Ishikawa (cell line): ENCODE results near the gene ZNF460.

Source experiments
- CEBPB ChIP-seq: IDR thresholded peaks from 2 replicates; pipeline ENCODE4 v1.6.1; 2012
- CREB1 ChIP-seq: IDR thresholded peaks from 2 replicates; pipeline ENCODE4 v1.6.1; 2012; ENCODE audit warnings: low read depth
- EGR1 ChIP-seq: IDR thresholded peaks from 2 replicates; pipeline ENCODE4 v1.6.1; 2012
- EP300 ChIP-seq: IDR thresholded peaks from 2 replicates; pipeline ENCODE4 v1.6.1; 2012; ENCODE audit warnings: borderline replicate concordance
- NFIC ChIP-seq: IDR thresholded peaks from 2 replicates; pipeline ENCODE4 v1.6.1; 2012
- RAD21 ChIP-seq: IDR thresholded peaks from 2 replicates; pipeline ENCODE4 v1.6.1; 2012; ENCODE audit warnings: low read depth
- TAF1 ChIP-seq: IDR thresholded peaks from 2 replicates; pipeline ENCODE4 v1.6.1; 2012; ENCODE audit warnings: low read depth, mild to moderate bottlenecking
- TCF12 ChIP-seq: IDR thresholded peaks from 2 replicates; pipeline ENCODE4 v1.6.1; 2012; ENCODE audit warnings: low read depth
- TEAD4 ChIP-seq: IDR thresholded peaks from 2 replicates; pipeline ENCODE4 v1.6.1; 2012
- YY1 ChIP-seq: IDR thresholded peaks from 2 replicates; pipeline ENCODE4 v1.6.1; 2012; ENCODE audit warnings: low read depth
- ZBTB7A ChIP-seq: IDR thresholded peaks from 2 replicates; pipeline ENCODE4 v1.6.1; 2012; ENCODE audit warnings: low read depth
- TF ChIP-seq, protein P1 (sequence below): IDR thresholded peaks from 2 replicates; pipeline ENCODE4 v1.6.1; 2012; ENCODE audit warnings: low read depth, mild to moderate bottlenecking
- TF ChIP-seq, protein P2 (sequence below): IDR thresholded peaks from 2 replicates; pipeline ENCODE4 v1.6.1; 2012

DNA sequence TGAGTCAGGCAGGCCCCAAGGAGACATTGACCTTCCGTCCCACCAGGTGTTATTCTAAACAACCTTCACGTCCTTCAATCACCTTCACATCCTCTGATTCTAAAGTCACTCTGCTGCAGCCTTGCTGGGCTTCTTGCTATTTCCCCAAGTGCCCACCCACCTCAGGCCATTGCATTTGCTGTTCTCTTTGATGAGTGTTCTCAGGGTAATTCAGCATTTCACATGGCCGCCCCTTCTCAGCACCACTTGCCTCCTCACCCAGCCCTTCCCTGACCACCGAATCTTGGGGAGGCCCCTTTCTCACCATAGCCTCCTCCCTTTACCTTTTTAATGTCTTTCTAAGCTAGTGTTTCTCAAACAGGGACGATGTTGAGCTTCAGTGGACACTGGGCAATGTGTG, 35.2 kb upstream of the ZNF460 start:
- TF ChIP-seq RAD21 = no peak
- no peak for TF ChIP-seq CREB1
- TF ChIP-seq CEBPB = no peak
- no peak for TF ChIP-seq EGR1
- no peak for TF ChIP-seq YY1
- TF ChIP-seq, protein P1, sequence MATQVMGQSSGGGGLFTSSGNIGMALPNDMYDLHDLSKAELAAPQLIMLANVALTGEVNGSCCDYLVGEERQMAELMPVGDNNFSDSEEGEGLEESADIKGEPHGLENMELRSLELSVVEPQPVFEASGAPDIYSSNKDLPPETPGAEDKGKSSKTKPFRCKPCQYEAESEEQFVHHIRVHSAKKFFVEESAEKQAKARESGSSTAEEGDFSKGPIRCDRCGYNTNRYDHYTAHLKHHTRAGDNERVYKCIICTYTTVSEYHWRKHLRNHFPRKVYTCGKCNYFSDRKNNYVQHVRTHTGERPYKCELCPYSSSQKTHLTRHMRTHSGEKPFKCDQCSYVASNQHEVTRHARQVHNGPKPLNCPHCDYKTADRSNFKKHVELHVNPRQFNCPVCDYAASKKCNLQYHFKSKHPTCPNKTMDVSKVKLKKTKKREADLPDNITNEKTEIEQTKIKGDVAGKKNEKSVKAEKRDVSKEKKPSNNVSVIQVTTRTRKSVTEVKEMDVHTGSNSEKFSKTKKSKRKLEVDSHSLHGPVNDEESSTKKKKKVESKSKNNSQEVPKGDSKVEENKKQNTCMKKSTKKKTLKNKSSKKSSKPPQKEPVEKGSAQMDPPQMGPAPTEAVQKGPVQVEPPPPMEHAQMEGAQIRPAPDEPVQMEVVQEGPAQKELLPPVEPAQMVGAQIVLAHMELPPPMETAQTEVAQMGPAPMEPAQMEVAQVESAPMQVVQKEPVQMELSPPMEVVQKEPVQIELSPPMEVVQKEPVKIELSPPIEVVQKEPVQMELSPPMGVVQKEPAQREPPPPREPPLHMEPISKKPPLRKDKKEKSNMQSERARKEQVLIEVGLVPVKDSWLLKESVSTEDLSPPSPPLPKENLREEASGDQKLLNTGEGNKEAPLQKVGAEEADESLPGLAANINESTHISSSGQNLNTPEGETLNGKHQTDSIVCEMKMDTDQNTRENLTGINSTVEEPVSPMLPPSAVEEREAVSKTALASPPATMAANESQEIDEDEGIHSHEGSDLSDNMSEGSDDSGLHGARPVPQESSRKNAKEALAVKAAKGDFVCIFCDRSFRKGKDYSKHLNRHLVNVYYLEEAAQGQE = no peak
- no peak for TF ChIP-seq TCF12
- no peak for TF ChIP-seq NFIC
- TF ChIP-seq, protein P2, sequence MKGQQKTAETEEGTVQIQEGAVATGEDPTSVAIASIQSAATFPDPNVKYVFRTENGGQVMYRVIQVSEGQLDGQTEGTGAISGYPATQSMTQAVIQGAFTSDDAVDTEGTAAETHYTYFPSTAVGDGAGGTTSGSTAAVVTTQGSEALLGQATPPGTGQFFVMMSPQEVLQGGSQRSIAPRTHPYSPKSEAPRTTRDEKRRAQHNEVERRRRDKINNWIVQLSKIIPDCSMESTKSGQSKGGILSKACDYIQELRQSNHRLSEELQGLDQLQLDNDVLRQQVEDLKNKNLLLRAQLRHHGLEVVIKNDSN = no peak
- TF ChIP-seq TAF1 = no peak
- no peak for TF ChIP-seq TEAD4
- TF ChIP-seq ZBTB7A = no peak
- no peak for TF ChIP-seq EP300
